ENCODE results near the gene ENPP6.
A peak's percentile ranks its signal among the peaks of the same experiment; 100 is the strongest.

Gene ENPP6

DNA sequence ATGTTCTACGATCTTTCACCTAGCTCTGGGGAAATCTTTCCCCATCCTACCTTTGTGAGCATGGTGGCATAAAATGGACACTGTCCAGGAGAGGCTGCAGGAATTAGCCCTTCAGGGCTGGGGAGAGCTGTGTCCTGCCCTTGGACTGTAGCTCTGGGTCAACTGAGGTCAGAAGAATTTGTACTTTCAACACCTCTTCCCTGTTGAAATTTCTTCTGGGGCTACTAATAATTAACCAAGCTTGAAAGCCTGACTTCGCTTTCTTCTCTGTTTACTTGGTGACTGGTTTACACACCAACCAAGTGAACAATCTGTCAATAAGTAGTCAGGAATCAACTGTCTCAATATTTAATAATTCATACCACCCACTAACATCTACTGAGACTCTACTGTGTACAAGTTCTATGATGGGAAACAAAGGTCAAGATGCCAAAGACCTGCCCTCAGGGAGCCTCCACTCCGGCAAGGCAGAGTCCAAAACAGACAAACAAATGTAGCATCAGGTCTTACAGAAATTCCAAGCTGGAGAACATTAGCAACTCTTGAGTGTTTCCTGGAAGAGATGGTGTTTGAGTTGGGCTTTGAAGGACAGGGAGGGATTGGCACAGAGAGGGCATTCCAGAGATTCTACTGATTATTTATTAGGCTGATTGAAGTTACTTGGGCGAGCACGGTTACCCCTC lies 113.1 kb downstream of the ENPP6 start:
- peak; percentile 43 for DNase-seq (ENCODE audit: low spot score)

DNA sequence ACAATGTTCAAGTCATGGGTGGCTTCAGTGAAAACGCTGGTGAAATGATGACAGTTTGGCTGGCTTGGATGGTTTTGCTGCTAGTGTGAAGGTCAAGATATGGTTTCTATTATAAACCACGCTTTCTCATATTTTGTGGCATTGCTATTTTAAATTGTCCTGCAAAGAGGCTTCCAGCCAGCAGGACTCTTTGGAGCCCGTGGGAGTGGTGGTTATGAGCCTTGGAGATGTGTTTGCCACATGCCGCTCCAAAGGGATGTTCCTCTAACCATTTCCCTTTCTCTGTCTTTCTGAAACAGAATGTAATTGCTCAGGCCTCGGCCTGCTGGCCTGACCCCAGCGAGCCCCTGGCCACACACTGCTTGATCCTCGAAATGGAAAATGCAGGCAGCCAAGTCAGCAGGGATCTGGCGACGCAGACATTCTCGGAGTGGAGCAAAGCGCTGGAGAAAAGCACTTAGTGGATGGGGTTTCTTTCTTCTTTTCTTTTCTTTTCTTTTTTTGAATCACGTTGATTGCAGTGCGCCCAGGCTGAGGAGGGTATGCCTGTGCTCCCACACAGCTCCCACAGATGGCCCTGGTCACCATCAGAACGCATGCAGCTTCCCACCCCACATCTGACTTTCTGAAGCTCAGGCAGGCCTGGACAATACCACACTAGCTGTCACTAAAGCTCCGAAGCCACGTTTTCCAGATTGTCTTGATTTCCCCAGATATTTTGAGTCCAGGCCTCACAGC lies 114.0 kb downstream of the ENPP6 start:
- DNase-seq (ENCODE audit: low spot score), result no peak

DNA sequence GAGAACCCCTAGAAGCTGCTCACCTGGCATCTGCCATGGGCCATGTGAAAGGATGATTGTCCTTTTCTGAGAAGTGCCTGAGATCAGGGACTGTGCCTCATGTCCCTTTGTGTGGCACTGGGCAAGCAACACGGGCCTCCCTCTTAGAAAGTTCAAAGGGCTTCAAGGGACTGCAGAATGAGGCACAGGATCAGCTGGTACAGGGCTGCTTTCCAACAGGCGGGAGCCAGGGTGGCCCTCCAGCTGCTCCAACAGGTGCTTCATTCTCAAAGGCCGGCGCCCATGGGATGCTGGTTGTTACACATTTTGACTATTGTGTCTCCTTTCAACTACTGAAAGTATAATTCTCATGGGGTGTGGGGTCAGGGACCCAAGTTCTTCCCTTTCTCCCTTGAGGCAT lies 114.7 kb downstream of the ENPP6 start:
- DNase-seq (ENCODE audit: low spot score), result no peak

DNA sequence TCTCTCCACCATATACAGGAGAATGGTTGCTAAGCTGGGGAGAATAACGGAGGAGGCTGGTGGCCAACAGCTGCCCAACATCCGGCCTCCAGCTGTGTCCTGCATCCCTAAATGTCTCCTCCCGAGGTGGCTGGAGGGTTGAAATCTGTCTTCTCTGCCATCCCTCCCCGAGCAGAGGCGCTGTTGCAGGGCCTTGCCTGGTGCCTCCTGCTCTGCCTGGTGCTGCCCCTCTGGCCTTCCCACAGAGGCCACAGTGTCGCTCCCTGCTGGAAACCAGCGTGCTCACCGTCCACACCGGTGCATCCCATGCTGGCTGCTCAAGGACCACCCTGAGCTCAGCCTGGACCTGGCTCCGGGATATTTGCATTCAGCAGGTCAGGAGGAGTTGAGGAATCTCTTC lies 115.2 kb downstream of the ENPP6 start:
- DNase-seq (ENCODE audit: low spot score), result no peak

DNA sequence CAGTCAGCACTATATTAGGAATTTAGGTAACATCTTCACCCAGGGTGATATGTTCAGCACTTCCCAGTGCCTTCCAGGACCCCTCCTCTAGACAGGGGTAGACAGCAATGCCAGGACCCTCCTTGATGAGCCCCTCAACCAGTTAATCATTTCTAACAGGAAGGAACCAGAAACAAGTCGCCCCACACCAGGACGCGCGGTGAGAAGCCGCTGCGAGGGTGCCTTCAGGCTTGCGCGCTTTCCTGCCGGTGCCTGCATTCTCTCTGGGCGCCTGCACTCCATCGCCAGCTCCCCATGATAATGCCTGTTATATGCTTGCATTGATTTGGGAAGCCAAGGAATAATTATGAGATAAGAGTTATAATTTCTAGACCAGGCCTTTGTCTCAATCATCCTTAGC lies 116.0 kb downstream of the ENPP6 start:
- no peak for DNase-seq (ENCODE audit: low spot score)

DNA sequence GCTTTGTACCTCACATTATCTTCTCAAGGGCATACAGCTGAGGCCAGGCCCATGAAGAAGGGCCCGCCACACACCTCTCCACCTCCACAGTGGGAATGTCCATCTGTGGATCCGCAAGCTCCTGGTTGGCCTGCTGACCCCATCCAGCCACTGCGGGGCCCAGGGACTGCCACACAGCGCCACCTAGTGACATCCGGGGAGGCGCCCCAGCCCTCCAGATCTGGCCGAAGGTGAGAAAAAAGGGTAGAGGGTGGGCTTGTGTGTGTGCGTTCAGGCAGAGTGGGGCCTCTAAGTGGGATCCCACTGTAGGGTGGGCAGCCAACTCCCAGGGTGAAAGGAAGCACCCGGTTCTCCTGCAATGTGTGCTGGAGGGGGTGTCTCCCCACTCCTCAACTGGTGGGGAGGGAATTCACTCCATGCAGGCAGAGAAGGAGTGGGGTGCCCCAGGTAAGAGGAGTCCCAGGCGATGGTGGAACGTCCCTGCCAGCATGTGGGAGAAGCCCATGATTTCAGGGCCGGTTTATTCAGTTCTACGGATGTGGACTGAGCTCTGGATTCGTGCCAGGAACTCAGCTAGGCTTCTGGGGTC lies 117.3 kb downstream of the ENPP6 start:
- no peak for DNase-seq (ENCODE audit: low spot score)

DNA sequence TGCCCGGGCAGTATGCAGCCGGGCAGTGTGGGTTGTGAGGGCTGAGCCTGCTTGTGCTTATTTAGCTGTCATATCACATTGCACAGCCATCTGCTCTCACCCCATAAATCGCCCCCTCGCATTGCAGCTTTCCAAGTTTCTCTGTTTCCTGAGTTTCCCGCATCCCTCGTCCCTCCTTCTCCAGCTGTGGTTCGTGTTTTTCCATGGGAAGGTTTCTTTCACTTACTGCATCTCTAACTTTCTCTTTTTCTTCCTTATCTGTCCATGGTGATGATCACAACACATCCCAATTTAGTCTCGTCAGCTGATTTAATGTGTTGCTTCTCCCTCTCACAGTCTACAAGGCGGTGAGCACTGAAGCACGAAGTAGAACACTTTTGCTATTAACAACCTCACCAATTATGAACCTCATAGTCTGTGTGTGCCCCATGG lies 118.1 kb downstream of the ENPP6 start:
- DNase-seq (ENCODE audit: low spot score), result no peak

DNA sequence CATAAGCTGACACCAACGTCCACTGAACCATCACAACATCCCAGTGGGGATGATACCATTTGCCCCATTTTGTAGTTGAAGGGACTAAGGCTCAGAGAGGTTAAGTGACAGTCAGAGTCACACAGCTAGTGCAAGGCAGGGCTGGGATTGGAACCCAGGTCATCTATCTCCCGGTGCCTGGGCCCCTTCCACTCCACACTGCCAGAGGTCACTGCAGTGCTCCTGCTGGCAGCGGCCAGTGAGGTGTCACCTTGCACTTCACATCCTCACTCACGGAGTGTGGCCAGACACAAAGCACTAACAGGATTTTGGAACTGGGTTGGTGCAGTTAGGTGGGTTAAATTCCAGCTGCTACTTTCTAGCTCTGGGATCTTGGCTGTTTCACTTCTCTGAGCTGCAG lies 118.7 kb downstream of the ENPP6 start:
- DNase-seq (ENCODE audit: low spot score), result no peak

DNA sequence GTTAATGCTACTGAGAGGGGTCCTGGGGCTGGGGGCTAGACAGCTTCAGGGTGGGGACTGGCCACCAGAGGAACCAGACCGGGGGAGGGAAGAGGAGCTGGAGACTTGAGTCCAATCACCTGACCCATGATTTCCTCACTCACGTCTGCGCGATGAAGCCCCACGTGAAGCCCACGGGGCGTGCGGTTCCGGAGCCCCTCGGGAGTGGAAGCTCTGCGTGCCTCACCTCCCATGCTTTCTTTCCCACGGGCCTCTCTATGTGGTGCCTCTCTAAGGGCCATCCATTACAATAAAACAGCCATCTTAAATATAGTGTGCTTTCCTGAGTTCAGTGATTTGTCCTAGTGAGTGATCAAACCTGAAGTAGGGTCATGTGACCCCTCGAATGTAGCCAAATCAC lies 119.9 kb downstream of the ENPP6 start:
- no peak for DNase-seq (ENCODE audit: low spot score)

DNA sequence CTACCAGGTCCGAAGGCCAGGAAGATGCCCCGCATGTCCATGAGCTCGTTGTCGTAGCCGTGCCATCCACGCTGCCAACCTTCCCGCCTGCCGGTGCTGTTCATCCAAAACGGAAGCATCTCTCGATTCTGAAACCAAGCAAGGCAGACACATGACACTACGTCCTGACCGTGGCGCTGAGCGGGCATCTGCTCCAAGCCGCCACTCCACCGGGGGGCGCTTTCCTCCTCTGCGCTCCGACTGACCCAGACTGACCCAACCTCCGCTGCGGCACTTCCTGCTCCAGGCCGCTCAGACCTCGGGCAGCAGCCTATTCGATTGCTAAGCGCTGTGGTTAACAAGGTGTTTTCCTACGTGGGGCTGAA lies 120.5 kb downstream of the ENPP6 start:
- DNase-seq (ENCODE audit: low spot score), result no peak

DNA sequence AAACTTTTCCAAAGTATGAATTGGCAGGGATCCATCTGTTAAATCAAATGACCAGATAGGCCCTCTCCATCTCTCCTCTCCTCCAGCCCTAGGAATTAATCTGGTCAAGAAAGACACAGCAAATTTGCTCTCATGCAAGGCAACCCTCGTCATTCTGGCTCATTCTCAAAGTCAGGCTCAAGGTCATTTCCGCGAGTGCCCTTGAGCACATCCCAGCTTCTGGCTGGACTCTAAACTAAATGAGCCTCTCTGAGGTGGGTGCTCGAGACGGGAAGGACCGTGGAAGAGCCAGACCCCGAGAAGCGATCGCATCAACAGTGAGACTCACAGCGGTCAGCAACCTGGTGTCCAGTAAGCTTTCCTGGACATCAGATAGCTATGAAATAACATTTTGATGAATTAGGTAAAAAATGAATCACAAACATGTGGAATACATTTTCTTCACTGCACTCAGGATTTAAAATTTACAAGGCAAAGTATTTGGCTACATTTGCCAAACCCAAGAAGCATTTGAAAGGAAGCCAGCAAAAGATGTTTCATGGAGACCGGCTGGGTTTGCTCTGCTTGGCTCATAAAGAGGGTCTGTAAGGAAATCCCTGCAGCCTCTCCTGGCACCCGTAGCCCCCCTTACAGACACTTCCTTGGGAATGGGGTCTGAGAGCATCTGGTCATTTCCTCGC lies 121.0 kb downstream of the ENPP6 start:
- DNase-seq (ENCODE audit: low spot score), result no peak

DNA sequence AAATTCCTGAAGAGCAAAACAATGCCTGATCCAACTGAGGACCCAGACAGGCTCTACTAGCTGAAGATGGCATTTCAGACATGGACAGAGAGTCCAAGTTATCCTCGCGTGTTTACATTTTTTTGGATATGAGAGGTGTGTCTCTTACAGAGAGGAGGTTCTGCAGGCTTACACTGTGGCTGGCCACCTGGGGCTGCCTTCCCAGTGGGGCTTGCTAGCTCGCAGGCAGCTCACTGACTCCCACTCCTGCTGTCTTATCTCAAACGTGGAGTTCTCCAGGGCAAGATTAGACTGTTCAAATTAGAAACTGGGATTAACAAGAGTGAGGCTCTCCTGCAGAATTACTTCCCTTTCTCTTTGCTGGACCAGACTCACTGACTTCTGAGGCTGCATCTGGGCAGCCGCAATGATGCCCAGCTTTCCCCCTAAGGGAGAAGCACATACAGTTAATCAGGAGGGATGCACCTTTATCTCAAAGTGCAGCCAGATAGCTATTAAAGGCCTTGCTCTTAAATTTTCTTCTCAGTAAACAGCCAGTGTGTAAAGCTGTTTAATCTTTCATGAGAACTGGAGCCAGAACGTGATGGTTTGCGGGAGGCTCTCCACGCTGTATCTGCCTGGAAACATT lies 123.0 kb downstream of the ENPP6 start:
- no peak for DNase-seq (ENCODE audit: low spot score)

DNA sequence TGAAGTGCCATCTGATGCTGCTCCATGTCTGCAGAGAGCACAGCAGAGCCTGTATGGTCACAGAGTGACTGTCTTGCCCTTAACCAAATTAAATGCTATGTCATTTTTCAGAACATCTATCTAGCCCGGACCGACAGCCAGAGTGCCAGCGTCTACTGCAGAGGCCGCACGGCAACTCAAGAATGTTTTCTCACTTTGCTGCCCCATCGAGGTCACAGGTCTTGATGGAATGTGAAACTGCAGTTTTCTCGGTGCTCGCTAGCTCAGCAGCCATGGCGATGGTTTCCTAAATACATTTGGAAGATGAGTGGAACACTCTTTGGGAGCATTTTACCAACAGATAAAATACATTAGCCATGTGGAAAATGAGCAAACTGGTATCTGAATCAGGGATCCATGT lies 125.7 kb downstream of the ENPP6 start:
- no peak for DNase-seq (ENCODE audit: low spot score)

DNA sequence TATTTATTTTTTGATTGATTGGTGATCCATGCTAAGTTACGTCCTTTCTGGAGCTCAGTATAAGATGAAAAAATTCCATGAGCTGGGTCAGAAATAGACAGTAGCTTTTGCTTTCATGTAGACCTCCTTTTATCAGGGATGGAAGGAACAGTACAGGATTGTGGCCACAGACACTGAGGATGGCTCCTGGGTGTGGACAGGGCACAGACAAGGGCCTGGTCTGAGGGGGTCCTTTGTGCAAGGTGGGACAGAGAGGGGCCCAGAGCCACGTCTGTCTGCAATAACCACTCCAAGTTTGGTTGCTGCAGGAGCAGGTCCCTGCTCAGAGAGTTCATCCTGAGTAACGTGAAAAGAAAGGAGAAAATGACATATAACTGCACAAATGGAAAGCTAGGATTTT lies 127.1 kb downstream of the ENPP6 start:
- DNase-seq (ENCODE audit: low spot score), result no peak

DNA sequence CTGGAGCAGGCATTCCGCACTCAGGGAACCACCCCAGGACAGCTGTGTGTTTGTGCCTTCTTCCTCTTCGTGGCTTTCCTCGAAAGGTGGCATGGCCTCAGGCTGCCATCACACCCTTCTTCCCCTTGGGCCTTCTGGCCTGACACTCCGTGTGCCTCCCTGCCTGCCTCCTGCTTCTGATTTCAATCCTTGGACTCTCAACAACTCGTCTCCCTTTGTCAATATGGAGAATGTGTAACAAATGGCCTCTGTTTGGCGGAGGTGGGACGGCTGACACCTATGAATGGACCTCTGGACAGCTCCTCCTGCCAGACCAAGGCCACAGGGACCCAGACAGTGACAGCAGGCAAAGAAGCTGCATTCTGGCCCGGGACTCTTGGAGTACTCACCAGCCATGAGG lies 137.0 kb downstream of the ENPP6 start:
- no peak for DNase-seq (ENCODE audit: low spot score)

DNA sequence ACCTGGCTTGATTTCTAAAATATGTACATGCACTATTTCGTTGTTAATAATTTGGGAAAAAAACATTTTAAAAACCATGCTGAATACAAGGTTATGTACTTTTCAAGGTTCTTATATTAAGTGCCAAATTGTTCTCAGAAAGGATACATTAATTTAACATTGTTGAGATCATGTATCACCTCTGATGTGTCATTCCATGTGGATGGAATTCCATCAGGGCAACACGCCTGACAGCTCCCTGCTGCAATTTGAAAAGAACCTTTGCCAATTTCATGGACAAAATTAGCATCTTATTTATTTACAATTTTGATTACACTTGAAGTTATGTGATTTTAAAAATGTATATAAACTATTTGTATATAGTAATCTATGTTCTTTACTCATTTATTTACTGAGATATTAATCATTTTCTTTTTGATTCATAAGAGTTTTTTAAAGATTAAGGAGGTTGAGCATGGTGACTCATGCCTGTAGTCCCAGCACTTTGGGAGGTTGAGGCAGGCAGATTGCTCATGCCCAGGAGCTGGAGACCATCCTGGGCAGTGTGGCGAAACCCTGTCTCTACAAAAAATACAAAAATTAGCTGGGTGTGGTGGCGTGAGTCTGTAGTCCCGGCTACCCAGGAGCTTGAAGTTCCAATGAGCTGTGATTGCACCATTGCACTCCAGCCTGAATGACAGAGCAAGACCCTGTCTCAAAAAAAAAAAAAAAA lies 142.8 kb downstream of the ENPP6 start:
- DNase-seq (ENCODE audit: low spot score), result no peak

DNA sequence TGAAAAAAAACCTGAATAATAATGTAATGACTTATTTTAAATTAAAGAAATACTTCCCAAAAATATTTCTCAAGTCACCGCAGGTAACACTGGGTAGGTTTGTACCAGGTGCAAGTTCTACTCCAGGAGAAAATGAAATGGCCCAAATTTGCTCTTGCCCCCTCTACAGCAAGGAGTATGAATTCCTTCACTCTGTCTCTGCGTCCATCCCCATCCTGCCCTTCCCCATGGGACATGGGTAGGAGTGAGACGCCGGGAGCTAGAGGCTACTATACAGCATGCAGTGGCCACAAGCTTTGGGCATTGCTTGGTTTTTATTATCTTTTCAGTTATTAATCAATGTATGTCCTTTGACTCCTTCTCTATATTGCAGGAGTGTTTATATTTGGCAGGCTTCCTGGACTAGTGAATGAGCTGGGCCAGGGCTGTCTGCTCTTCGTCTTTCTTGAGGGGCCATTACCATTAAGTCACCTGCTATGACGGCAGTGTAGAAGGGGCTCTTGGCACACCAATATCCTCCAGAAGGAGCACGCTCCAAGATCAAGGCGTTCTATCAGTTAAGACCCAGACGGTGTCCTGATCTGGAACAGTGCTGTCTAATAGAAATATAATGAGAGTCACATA lies 149.6 kb downstream of the ENPP6 start:
- no peak for DNase-seq (ENCODE audit: low spot score)

DNA sequence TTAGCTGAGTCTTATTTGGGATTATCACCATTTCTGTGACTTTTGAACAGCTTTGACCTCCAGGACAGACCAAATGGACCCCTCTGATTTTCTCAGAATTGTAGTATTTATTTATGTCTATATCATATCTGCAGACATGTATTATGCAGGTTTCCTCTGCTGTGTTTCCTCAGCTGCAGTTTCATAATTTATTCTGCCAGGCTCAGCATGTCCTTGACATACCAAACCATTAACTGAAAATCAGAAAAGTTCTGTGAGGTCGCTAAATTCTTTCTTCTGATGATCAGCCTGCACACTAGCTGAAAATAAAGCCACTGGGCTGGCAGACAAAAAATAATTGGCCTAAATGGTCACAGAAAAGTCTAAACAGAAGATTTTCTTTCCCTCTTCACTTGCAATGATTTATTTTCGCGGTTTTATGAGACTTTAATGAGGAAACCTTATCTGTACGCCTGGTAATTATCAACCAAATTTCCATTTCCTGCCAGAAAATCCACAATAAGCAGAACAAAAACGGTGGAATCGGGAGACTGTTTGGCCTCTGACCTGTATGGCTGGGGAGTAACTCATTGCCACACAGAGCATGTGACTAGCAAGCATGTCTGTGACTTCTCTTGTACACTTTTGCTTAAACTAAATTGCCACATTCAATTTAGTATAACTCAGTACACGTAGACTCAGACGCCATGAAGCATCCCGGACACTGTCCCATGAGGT lies 150.9 kb downstream of the ENPP6 start:
- DNase-seq (ENCODE audit: low spot score), result no peak

DNA sequence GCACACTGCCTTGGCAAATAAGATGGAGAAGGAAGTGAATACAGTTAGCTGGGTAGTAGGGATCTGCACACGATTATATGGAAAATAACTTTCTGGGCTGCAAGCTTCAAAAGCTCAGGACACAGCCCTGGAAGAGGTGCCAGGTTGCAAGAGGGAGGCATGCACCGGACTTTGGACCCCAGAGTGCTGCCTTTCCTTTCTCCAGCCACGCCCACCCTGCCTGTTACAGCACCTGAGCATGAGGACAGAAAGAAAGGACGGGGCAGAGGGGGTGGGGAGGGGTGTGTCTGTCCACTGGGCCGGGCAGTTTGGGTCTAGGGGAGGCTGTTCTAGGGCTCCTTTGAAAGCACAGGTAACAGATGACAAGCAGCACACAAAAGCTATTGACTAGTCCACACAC lies 152.8 kb downstream of the ENPP6 start:
- peak; percentile 20 for DNase-seq (ENCODE audit: low spot score)

DNA sequence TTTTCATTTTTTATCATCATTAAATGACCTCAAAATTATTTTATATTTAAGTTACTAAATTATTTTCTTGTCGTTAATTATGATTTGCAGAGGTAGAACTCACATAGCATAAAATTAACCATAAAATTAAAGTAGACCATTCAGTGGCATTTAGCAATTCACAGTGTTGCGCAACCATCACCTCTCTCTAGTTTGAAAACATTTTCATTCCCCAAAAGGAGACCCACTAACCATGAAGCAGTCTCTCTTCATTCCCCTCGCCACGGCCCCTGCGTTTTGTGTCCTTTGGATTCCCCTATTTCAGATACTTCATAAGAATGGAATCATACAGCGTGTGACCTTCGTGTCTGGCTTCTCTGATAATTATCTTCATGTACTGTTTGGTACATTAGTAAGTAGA lies 154.9 kb downstream of the ENPP6 start:
- no peak for DNase-seq (ENCODE audit: low spot score)

DNA sequence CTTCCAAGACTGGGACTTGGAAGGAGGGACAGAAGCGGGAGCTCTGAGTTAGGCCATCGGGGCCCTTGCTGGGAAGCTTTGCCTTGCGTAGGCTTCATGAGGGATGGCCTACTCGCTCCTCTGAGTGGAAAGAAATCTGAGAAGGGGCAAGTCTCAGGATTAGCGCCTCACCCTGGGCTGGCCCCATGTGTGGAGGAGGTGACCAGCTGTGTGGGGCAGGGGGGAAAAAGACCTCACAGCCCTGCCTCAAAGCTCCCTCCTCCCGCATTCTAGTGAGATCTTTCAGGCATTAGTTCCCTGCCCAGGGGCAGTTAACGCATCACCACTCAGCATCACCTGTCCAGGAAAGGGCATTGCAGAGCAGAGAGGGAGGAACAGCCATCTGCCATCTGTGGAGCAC lies 156.1 kb downstream of the ENPP6 start:
- no peak for DNase-seq (ENCODE audit: low spot score)

All from HuH-7 (cell line).